ENCODE data around the gene DSCAM. TPM values are rescaled to one million over a fixed set of nuclear protein-coding genes. Genes with fewer than 3 reads are reported as not detected.

Gene DSCAM
- total and polyA plus RNA-seq, 3 donors from 2014 or later, result 0.70 to 2.3 (median 2.0) TPM

DNA sequence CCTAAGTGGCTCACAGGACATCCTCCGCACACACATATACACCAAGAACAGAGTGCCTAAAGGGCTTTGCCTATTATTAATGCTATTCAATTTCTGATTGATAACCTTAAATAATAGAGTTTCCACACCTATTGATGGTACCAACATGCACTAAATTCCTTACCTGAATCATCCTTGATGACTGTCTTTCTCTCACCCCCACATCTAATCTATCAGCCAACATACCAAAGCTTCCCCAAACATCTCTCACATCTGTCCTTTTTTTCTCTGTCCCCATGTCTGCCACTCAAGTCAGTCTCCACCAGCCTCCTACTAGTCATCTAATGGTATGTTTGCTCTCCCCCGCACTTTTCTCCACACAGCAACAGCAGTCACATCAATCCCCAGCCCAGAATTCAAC is 174.4 kb downstream of the DSCAM start:
- Histone ChIP-seq H3K27ac (no peak overlapping the region), H3K36me3 (ENCODE audit: low read depth, missing control alignments) (no peaks in the 10 kb centered on the region), H3K4me3 (no peak overlapping the region), H3K9me3 (no peaks in the 10 kb centered on the region), H3K27me3 (no peaks in the 10 kb centered on the region), H3K4me1 (no peaks in the 10 kb centered on the region)
- DNase-seq, result no peak
- TF ChIP-seq, protein P1, sequence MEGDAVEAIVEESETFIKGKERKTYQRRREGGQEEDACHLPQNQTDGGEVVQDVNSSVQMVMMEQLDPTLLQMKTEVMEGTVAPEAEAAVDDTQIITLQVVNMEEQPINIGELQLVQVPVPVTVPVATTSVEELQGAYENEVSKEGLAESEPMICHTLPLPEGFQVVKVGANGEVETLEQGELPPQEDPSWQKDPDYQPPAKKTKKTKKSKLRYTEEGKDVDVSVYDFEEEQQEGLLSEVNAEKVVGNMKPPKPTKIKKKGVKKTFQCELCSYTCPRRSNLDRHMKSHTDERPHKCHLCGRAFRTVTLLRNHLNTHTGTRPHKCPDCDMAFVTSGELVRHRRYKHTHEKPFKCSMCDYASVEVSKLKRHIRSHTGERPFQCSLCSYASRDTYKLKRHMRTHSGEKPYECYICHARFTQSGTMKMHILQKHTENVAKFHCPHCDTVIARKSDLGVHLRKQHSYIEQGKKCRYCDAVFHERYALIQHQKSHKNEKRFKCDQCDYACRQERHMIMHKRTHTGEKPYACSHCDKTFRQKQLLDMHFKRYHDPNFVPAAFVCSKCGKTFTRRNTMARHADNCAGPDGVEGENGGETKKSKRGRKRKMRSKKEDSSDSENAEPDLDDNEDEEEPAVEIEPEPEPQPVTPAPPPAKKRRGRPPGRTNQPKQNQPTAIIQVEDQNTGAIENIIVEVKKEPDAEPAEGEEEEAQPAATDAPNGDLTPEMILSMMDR (IDR thresholded peaks at IDR 0.05), result no peak
- no peak for TF ChIP-seq POLR2A (IDR thresholded peaks at IDR 0.05)
- intact Hi-C loops (cut with DNase I; ENCODE audit: low total_unique reads), result no loop called here
- WGBS, 2 donors, result 48 to 68% methylated on average over 2 of the region's 2 CpGs

DNA sequence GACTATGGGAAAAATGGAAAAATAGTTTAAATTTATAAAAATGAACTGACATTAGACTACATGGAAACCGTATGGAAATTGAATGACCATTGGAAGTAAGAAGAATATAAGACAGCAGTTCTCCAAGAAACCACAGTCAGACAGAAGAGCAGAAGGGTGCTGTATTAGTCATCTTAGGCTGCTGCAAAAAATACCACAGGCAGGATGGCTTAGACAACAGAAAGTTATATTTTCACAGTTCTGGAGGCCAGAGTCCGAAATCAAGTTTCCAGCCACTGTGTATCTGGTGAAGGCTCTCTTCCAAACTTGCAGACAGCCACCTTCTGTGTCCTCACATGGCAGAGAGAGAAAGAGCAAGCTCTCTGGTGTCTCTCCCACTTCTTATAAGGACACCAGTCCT is 175.2 kb downstream of the DSCAM start:
- Histone ChIP-seq H3K36me3 (ENCODE audit: low read depth, missing control alignments) (no peaks in the 10 kb centered on the region), H3K27ac (no peak overlapping the region), H3K4me3 (no peak overlapping the region), H3K9me3 (no peaks in the 10 kb centered on the region), H3K4me1 (no peaks in the 10 kb centered on the region), H3K27me3 (no peaks in the 10 kb centered on the region)
- no peak for DNase-seq
- TF ChIP-seq, protein P1 (IDR thresholded peaks at IDR 0.05), result no peak
- no peak for TF ChIP-seq POLR2A (IDR thresholded peaks at IDR 0.05)
- 89 to 91% methylated on average over 2 of the region's 2 CpGs for WGBS, 2 donors
- intact Hi-C loops (cut with DNase I; ENCODE audit: low total_unique reads), result no loop called here

DNA sequence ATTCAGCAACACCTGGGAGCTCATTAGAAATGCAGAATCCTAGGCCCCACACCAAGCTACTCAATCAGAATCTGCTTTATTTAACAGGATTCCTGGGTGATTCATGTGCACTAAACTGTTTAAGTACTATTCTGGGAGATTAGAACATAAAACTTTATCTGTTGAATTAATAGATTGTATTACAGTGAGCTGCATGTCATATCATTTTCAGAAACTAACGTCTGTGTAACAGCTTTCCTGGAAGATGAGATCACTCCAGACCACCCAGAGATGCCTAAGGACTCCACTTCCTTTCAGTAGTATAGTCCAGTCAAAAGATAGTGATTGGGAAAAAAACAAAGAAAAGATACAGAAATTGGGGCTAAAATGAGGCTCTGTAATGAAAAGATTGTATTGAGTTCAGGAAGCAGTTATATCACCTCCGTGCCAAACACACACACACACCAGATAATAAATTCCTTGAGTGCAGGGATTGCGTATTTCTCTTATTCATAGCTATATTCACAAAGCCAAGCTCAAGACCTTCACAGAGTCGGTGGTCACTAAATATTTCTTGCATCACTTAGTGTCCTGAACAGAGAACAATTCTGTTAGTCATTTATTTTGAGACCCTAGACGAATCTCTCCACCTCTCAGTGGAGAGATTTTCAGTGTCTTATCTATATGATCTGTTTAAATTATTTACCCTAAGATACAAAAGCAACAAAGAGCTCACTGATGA is 178.2 kb downstream of the DSCAM start:
- Histone ChIP-seq H3K4me1 (no peaks in the 10 kb centered on the region), H3K4me3 (no peak overlapping the region), H3K27me3 (no peaks in the 10 kb centered on the region), H3K9me3 (no peaks in the 10 kb centered on the region), H3K27ac (no peak overlapping the region), H3K36me3 (ENCODE audit: low read depth, missing control alignments) (no peaks in the 10 kb centered on the region)
- WGBS, 2 donors, result 44 to 49% methylated on average over 5 of the region's 5 CpGs
- no peak for TF ChIP-seq POLR2A (IDR thresholded peaks at IDR 0.05)
- TF ChIP-seq, protein P1 (IDR thresholded peaks at IDR 0.05), result no peak
- intact Hi-C loops (cut with DNase I; ENCODE audit: low total_unique reads), result no loop called here
- DNase-seq, result no peak

DNA sequence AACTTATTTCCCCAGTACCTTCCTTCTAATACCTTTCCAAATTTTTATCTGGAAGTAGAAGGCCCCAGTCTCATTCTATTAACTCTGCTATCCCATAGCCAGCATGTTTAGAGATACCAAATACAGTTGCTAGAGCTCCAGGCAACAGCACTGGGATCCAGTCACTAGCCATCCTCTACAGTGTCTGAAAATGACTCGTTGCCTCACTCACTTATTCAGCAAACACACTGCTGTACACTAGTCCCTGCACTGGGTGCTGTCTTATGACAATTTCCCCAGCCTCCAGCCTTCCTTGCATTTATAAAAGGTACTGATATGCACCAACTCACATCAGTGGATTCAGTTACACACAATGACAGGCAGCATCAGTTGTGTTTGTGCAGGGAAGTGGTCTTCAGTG is 179.0 kb downstream of the DSCAM start:
- Histone ChIP-seq H3K4me3 (no peak overlapping the region), H3K27me3 (no peaks in the 10 kb centered on the region), H3K36me3 (ENCODE audit: low read depth, missing control alignments) (no peaks in the 10 kb centered on the region), H3K27ac (no peak overlapping the region), H3K4me1 (no peaks in the 10 kb centered on the region), H3K9me3 (no peaks in the 10 kb centered on the region)
- intact Hi-C loops (cut with DNase I; ENCODE audit: low total_unique reads), result no loop called here
- TF ChIP-seq, protein P1 (IDR thresholded peaks at IDR 0.05), result no peak
- TF ChIP-seq POLR2A (IDR thresholded peaks at IDR 0.05), result no peak
- no peak for DNase-seq
- 79 to 80% methylated on average over 1 of the region's 1 CpG for WGBS, 2 donors

DNA sequence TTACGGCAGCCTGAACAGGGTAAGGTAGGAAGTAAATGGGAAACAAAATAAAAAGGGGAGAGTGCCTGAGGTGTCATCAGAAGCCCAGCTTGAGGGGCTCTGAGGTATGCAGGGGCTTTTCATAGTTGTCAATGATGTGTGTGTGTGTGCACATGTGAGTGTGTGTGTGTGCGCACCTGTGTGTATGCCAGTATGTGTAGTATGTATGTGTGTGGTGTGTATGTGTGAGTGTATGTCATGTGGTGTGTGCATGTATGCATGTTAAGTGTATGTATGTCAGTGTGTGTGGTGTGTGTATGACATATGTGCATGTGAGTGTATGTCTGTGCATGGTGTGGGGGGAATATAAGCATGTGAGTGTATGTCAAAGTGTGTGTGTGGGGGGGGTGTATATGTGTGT is 184.1 kb downstream of the DSCAM start:
- H3K4me3 ChIP-seq, result no peak overlapping the region
- no peaks in the 10 kb centered on the region for H3K4me1 ChIP-seq
- H3K27me3 ChIP-seq, result no peaks in the 10 kb centered on the region
- DNase-seq, result no peak
- 94 to 100% methylated on average over 2 of the region's 2 CpGs for WGBS, 2 donors
- no peaks in the 10 kb centered on the region for H3K36me3 ChIP-seq (ENCODE audit: low read depth, missing control alignments)
- H3K27ac ChIP-seq, result no peak overlapping the region
- no peaks in the 10 kb centered on the region for H3K9me3 ChIP-seq
- no peak for TF ChIP-seq POLR2A (IDR thresholded peaks at IDR 0.05)
- TF ChIP-seq, protein P1 (IDR thresholded peaks at IDR 0.05), result no peak
- intact Hi-C loops (cut with DNase I; ENCODE audit: low total_unique reads), result no loop called here
